ENCODE results near the gene A3GALT2.

Gene A3GALT2

DNA sequence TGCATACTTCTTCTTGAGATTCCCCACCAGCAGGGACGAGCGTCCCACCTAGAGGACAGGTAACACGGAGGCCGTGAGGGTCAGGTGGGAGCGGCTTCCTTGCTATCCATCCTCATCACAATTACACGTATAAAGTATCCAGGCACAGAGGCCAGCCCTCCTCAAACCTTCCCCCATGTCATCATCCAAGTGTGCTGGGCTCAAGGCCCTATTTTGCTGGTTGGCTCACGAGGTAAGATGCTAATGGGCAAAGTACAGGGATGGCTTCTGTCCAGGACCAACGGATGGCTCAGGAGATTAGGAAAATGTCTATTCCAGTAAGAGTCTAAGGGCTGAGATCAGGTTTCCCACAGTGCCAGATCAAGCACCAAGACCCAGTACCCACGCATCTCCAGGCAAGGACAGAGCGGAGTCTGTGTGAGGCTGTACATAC, 11.5 kb upstream of the A3GALT2 start:
- DNase-seq (ENCODE audit: low spot score): no peak

GRCh38 chr1:33331444-33332356, 10.8 kb upstream of the A3GALT2 start:
- no peak for DNase-seq (ENCODE audit: low spot score)

- no peak for DNase-seq (ENCODE audit: low spot score)
These were observed 10.0 kb upstream of the A3GALT2 start for GRCh38 chr1:33330906-33331305.

- no peak for DNase-seq (ENCODE audit: low spot score)
These were observed 9.5 kb upstream of the A3GALT2 start for GRCh38 chr1:33330361-33330890.

DNA sequence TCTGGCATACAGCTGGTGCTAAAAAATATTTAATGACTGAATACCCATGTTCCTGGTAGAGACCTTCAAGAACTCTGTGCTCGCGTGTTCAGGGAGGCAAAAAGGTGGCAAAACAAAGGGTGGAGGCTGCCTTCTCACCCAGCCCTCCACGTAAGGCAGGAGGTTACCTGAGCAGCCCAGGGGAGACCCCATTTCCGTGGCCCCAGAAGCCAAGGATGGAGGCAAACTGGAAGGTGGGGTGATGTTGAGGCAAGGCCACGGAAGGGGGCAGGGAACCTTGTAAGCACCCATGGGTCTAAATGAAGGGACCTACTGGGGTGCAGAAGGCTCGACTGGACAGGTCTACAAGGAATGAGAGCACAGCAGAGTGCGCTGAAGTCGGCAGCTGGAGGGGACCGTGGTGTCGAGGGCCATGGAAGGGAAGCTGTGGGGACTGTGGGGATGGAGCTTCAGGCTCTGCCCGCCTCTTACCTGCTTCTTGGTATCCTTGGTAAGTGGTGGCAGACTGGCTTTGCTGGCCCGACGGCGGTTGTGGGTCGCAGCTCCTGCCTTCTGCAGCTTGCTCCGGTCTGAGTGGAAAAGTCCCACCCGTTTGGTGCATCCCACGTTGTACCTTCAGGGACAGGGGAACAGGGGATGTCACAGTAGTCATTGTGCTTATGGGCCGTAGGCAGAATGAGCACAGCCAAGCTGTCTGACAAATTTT, 8.9 kb upstream of the A3GALT2 start:
- no peak for DNase-seq (ENCODE audit: low spot score)

DNA sequence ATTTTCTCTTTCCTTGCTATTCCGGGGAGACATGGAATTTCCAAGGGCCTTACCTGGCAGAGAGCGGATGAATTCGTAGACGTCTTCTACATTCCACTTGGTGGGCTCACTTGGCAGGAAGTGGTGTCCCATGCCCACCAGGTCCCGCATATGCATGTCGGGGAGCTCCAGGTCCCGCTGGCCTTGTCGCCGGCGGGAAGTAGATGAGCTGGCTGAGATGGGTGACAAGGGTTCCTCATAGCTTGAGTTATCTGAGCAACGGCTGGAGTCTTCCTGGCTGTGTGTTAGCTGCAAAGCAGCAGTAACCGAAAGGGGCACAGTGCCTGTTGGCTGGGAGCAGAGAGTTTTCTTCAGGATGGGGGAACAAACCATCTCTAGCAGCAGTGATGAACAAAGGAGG, 7.9 kb upstream of the A3GALT2 start:
- DNase-seq (ENCODE audit: low spot score): no peak

- DNase-seq (ENCODE audit: low spot score): no peak
These were observed 6.9 kb upstream of the A3GALT2 start for GRCh38 chr1:33327587-33328325.

DNA sequence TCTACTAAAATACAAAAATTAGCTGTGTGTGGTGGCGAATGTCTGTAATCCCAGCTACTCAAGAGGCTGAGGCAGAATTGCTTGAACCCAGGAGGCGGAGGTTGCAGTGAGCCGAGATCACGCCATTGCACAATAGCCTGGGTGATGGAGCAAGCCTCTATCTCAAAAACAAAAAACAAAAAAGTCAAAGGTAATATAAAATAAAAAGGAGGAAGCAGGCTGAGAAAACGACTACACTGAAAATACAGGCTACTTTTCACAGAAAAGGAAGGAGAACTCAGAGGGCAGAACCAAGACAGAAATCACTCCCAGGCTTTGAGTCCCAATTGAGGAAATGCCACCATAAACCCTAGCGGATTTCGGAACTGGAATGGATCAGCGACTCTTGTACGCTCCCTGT, 5.9 kb upstream of the A3GALT2 start:
- no peak for DNase-seq (ENCODE audit: low spot score)

DNA sequence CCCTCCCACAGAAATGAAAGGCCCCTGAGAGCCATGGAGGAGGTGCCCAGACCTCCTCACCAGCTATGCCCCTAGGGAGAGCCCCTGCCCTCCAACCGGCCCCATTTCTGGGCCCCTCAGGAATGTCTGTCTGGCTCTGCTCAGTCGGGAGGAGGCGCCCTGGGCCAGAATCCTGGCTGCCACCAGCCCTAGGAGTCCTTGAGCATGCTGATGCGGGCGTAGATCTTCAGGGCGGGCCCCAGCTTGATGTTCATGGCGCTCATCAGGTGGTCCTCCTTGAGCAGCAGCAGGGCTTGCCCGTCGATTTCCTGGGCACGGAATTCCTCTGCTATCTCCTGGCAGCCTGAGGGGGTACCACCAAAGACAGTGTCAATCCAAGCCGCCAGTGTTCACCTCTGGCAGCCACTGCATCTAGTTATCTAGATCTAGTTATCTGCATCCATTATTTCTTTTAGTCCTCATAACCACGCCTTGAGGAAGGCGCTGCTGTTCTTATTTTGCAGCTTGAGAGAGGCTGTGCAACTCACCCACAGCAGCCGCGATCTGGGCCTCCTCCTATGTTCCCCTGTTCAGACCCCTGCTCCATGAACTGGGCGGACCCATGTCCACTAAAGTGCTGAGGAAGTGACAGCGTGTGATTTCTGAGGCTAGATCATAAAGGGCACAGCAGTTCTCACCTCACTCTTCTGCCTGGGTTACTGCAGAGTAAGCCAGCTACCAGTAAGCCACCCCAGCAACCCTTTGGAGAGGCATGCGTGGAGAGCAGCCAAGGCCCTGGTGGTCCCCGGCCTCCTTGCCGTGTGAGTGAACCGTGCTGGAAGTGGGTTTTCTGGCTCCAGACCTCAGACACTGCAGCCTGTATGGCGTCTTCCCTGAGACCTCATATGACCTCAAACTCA, 4.0 kb upstream of the A3GALT2 start:
- no peak for DNase-seq (ENCODE audit: low spot score)

DNA sequence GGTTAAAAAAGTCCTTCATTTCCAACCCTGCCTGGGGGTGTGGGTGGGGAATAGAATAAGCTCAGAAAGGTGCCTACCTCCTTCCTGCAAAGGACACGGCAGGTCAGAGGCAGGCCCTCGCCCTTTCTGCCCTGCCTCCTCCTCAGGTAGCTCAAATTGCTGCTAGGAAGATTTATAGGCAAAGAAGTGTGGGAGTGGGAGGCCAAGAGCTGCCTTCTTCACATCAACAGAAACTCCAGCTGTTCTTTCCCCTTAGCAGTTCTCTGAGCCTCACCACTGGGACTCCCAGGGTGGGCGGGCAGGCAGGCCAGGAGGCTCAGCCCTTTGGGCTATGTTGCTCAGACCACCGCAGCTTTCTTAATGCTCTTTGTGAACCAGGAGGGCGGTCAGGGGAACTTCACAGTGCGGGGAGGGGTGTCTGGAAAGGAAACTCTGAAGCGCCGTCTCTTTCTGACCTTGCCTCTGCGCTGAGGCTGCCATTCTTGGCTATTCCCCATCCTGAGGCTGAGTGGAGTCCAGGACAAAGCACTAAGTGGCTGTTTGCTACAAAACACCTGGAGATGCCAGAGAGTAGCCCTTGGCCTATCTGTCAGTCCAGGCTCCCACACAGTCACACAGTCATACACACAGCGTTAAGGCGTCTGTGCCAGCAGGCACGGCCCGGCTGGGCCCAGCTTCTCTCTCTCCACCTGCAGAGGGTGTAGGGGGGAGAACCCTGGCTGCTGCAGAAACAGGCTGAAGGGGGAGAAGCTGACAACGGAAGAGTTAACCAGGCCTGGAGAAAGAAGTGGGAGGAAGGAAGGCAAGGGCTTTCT, 3.0 kb upstream of the A3GALT2 start:
- DNase-seq (ENCODE audit: low spot score): no peak

- no peak for DNase-seq (ENCODE audit: low spot score)
These were observed 2.1 kb upstream of the A3GALT2 start for GRCh38 chr1:33322870-33323585.

DNA sequence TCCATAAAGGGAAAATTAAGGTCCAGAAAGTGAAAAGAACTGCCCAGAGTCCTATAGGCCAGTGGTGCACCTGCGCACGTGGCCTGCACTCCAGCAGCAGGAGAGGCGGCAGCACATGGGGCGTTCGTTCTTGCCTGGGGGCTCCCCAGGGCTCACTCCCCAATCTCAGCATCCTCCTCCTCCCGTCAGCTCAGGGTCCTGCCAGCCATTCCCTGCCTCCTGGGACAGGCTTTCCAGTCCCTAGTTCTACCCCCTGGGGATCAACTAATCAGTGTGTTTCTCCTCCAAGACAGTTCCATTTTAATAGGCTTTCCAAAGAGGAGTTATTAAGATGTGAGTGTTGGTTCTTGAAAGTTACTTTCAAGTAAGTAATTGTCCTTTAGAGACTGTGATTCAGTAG, 1.2 kb upstream of the A3GALT2 start:
- DNase-seq (ENCODE audit: low spot score): no peak

- DNase-seq (ENCODE audit: low spot score): no peak
These were observed 280 bp upstream of the A3GALT2 start for GRCh38 chr1:33321178-33321577.

DNA sequence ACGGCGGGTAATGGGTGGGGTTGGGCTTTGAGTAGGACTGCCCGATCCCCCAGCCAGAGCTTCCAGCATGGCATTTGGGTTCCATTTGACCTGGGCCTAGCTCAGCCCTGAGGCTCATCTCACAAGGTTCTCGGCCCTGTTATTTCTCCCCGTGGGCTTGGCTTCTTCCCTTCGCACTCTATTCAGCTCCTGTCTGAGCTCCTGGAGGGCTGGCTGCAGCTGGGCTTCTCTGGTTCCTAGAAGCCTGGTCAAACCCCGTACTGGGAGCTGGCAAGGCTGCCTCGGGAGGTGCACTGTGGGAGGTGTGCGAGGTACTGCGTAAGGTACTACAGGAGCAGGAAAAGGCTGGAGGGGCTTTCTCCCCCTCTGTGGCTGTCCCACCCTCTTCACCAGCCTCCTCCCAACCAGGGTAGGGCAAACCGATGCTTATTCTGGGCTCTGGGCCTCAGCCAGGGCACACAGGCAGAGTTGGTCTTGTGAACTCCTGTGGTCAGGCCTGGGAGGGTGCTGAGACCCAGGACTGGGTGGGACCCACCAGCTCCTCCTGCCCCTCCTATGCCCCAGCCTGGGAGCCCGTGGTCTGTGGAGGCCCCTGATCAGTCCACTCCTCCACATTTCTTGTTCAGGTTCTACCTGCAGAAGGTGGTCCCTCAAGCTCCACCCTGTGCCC, 814 bp downstream of the A3GALT2 start:
- no peak for DNase-seq (ENCODE audit: low spot score)

- DNase-seq (ENCODE audit: low spot score): no peak
These were observed 1.5 kb downstream of the A3GALT2 start for GRCh38 chr1:33319186-33319948.

GRCh38 chr1:33317946-33318345, 3.0 kb downstream of the A3GALT2 start:
- no peak for DNase-seq (ENCODE audit: low spot score)

- no peak for DNase-seq (ENCODE audit: low spot score)
These were observed 3.5 kb downstream of the A3GALT2 start for GRCh38 chr1:33317354-33317753.

DNA sequence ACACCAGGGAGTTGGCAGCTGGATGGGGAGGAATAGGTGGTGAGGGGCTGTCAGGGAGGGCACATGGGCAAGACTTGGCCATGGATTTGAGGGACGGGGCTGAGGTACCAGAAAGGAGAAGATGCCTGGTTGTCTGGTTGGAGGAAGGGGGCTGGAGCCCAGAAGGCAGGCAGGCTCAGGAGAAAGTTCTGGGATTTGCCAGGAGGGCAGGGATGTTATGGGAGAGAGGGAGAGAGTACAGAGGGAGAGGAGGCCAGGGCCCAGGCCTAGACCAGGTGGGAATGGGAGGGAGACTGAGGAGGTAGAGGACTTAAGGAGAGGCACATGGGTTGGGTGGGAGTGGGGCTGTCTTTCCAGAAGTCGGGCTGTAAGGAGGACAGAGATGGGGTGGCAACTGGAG, 4.3 kb downstream of the A3GALT2 start:
- DNase-seq (ENCODE audit: low spot score): no peak

Measured in left forelimb (tissue), 1 donor.